Stimulated activated CD8-positive, alpha-beta memory T cell treated with anti-CD3 and anti-CD28 coated beads, Interleukin-7, amount 100 ng/mL, for 48 hours (primary cell): Measurements from ENCODE around the gene NCBP1.

Experiments used
- DNase-seq, 2 donors: peaks; one replicate each; pipeline ENCODE4 v3.0.0-alpha.2; 2020; ENCODE audit warnings: low read depth in 1 of 2; ENCODE audit errors: extremely low read depth in 1 of 2

The NCBP1 gene

DNA sequence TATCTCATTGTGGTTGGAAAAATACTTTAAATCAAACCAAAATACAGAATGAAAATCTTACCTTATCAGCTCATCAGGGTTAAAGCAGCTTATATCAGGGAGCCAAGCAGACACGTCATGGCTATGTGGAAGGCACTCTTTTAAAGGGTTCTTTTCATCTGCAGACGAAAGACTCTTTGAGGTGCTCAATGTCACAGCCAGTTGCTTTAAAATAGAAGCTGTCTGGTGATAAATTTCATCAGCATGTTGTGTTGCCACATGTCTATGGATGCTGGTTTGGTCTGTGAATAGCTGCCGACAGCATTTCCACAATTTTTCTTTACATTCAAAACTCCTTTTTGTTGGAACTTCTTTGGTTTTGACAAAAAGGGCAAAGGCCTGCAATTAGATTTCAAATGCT is 8.0 kb upstream of the NCBP1 start:
- no peak for DNase-seq

DNA sequence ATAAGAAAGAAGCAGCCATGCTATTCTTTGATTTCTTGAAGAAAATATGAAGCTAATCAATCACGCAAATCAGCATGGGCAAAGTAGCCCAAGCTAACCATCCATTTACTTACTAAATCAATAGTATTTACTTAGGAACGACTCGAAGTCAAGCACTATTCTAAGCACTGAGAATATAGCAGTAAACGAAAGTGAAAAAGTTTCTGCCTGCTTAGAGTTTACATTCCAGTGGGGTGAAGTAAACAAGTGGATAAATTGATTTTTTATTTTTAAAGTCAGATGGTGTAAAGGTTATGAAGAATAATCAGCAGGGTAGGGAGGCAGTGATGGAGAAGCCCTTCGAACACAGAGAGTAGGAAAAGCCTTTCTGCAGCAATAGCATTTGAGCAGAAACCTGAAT is 6.0 kb upstream of the NCBP1 start:
- DNase-seq = no peak

DNA sequence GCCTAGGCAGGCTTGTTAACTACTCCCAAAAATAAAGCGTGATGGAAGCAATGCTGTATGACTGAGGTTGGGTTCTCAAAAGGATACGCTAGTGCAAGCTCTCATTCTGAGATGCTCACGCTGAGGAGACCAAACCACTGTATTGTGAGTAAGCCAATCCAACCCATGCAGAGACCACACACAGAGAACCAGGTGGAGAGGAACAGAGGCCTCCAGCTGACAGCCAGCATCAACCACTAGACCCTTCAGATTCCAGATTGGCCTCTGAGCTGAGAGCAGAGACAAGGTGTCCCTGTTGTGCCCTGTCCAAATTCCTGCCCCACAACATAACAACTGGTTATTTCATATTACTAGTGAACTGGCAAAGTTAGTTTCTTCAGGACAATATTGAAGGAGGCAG is 5.0 kb upstream of the NCBP1 start:
- no peak for DNase-seq

DNA sequence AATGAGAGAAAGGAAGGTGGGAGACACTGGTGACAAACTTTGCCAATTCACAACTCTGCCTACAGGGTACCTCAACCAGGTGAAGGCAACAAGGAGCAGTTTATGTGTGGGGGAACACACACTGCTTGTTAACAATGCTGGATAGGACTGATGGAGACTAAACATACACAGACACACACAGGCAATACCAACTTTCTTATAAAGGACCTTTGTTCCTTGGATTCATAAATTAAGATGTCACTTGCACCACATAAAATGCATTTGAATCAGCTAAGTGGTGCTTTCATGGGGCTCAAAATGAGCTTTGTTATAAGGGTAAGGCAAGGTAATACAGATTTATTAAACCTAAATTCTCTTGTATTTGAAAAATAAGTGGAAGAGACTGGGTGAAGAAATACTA is 4.5 kb upstream of the NCBP1 start:
- DNase-seq = no peak

DNA sequence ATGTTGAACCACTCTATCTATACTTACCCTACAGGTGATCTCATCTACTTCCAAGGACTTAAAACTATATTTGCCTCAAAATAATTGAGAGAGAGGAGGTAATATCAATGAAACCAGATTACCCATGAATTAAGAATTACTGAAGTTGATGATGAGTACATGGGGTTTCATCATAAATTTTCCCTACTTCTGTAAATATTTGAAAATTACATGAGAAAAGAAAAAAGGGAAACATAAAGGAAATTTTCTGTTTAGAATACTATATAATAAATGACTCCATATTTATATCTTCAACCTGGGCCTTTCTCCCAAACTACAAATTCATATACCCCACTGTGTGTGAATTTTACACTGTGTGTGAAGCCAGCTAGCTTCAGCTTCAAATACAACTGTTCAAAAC is 3.0 kb upstream of the NCBP1 start:
- DNase-seq = no peak

DNA sequence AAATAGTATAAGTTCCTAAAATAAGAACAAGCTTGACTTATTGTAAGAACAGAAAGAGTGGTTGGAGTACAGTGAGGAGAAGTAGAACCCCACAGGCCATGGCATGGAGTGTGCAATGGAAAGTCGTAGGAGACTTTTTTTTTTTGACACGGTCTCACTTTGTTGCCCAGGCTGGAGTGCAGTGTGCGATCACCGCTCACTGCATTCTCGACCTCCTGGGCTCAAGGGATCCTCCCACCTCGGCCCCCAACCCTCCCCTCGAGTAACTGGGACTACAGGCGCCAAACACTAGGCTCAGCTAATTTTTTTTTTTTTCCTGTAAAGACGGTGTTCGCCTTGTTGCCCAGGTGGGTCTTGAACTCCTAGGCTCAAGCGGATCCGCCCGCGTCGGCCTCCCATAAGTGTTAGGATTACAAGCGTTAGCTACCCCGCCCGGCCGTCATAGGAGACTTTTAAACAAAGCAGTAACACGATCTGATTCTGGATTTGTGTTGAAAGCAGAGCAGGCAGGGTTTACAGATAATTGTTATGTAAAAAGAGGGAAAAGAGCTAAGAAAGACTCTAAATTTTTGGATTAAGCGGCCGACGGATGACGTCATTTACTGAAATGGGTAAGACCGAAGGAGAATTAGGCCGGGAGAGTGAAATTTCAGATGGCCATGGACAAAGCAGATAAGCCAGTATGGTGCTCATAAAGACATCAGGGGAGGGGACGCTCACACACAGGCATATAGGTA is 1.2 kb upstream of the NCBP1 start:
- DNase-seq = peak in 1 of 2 donors; percentile 6

DNA sequence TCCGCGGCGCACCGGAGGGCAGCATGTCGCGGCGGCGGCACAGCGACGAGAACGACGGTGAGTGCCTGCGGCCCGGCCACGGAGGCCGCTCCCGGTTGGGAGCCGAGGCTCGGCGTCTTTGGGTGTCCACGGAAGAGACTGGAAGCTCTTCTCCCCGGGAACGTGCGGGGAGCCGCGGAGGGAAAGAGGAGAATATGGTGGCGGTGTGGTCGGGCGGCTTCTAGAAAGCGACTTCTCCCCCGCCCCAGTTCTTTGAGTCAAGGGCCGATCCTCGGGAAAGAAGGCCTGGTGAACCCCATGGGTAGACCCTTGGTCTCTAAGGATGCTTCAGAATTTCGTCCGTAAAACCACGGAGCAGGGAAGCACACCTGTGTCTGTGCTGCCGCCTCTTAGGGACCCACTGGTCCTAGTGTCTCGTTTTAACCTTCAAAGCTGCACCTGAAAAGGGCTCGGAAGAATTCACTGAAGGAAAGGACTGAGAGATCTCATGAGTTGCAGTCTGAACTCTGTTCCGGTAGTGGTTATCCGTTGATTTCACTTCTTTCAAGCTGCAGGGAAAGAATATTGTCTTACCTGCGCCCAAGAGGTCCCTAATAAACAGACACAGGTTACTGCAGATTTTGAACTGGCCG is 354 bp downstream of the NCBP1 start:
- DNase-seq = no peak

DNA sequence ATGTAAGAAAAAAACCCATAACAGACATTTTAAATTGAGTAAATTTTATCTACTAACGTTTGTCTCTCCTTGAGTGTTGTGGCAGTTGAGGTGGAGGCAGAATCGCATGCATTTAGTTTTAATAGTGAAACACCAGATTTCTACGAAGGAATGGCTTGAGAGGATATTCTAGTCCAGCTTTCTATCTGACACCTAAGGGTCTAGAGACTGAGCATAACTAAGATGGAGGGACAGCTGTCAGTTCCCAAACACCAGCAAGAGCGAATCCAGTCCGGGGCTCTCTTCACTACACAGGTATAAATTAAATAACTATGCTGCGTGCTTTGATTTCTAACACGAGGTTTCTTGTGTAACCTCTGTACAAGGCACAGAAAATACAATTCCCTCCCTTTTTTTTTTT is 1.4 kb downstream of the NCBP1 start:
- no peak for DNase-seq

DNA sequence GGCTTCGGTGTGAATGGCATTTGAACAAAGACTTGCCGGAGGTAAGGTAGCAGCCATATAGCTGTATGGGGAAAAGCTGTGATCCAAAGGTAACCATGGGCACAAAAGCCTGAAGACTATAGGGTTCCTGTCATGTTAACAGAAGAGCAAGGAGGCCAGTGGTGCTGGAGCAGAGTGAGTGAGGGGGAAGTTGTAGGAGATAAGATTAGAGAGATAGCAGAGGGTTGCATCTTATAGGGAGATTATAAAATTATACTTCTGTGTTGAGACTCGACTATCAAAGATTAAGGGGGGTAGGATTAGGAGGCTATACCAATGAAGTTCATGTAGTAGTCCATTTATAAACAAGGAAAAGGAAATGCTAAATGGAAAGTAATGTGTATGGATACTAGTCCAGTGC is 3.3 kb downstream of the NCBP1 start:
- DNase-seq = no peak

DNA sequence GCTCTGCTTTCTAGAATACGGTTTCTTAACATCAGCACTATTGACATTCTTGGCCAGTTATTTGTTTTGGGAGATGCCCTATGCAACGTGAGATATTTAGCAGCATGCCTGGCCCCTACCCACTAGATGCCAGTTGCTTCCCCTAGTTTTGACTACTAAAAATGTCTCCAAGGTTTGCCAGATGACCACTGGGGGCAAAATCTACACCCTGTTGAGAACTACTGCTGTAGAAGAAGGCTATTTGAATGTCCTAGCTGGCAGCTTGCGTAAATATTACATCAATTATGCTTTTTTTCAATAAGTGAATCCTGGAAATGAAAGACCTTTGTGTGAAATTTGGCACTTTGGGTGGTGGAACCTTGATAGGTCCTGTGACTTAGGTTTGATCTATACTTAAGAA is 5.0 kb downstream of the NCBP1 start:
- DNase-seq = no peak

DNA sequence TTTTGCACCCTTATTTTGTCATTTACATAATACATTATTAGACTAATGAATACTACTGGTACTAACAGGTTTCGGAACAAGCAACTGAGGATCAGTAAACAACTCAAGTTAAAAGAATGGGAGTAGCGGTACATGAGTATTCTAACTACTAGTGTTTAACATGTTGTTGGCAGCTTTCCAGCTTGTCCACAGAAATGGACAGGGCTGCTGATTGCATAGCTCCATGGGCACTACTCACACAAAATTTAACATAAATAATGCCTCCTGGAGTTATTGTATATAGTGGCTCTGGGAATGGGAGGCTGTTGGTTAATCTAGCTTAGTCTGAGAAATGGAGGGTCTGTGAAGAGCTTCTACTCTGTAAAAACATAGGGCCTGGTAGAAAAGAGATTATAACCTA is 6.7 kb downstream of the NCBP1 start:
- no peak for DNase-seq

DNA sequence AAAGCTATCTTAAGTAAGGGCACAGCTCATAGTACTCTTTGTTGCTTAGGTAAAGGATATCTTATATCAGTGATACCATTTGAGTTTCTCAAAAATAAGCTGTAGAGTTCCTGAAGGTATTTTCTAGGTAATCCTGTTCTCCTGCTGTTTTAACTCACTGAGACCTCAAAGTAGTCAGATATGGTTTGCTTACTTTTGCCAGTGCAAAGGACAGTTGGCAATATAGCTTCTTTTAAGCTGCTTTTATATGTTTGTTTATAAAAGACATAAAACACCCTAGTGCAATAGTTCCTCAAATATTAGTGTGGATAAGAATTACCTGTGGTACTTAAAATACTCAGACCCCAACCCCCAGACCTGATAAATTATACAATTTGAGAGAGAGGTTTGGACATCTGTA is 12.1 kb downstream of the NCBP1 start:
- no peak for DNase-seq

DNA sequence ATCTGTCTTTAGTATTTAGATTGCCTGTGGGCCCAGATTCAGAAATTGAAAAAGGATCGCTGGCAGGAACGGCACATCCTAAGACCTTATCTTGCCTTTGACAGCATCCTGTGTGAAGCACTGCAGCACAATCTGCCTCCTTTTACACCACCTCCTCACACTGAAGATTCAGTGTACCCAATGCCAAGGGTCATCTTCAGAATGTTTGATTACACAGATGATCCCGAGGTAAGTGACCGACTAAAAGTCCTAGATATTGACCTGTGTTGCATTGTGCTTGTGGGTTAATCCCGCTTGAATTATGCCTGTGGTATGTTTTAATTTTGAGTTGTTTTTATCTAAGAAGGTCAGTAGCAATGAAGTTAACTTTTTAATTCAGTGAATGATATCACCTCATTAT is 14.4 kb downstream of the NCBP1 start:
- DNase-seq = no peak

DNA sequence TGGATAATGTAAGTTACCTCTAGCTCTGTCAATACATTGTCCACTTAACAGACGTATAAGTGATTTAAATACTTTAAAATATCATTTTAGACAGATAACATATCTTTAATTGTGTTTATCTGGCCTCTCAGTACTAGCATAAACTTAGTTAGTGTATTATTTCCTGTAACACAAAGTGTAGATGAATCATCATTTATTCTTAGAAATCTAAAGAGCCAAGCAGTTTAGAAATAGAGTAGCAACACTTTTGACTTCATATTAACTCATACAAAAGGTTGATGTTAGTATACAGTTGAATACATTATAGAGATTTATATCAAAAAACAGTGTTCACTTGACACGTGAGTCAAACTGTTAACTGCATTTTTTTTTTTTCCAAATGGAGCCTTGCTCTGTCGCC is 18.0 kb downstream of the NCBP1 start:
- no peak for DNase-seq

DNA sequence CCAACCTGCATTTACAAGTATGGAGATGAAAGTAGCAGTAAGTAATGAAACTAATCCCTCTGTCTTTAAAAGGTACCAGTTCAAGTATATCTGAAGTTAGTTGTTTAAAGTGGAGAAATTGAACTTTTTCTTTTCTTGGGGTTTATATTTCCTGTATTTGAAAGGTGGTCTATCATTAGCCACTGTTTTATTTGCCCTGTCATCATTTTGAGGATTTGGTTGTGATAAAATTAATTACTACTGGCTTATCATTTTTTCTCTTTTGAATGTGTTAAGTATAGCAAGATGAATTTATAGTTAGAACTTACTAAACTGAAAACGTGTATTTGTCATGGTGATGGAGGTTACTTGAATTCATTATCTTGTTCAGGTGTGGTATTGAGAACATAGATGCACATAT is 25.1 kb downstream of the NCBP1 start:
- DNase-seq = no peak

DNA sequence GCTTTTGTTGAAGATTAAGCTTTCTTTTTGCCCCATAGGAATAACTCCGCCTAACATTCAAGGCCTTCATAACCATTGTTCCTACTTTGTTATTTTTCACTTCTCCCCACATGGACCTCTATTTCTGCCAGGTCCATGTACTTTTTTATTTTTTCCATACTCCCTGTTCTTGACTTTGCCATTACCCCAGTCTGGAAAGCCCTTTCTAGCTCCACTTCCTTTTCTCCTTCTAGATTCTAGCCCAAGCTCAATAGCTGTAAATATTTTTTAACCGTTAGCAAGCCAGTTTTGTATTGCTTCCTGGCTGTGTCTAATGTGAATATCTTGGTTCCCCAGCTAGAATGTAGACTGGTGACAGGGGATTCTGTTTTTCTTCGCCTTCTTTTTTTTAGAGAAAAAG is 26.1 kb downstream of the NCBP1 start:
- no peak for DNase-seq

DNA sequence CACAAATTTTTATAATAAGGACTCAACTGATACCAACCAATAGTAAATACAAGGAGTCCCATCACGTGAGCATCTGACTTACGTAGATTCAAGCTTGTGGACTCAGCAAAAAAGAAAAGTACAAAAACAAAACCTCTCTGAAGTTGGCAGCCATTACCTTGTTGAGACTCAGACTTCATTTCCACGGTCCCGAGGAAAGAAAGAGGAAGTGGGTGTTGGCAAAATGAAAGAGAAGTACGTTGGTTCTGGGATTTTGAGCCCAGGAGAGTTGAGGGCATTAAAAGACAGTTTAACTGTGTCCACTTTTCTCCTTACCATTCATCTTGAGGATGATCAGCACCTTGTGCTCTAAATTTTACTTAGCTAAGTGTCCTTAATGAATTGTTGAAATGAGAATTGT is 26.7 kb downstream of the NCBP1 start:
- DNase-seq = no peak

DNA sequence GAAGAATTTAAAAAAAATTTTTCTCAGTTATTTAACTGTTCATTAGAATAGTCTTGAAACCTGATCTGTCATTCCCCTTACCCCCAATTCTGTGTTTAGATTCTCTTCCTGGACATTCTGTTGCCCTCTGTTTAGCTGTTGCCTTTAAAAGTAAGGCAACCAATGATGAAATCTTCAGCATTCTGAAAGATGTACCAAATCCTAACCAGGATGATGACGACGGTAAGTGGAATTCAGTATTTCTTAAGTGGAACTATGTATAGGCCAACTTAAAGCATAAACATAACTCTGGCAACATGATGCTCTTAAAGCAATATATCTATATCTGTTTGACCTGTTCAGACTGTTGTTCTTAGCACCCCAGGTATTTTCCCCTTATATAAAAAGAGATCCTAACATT is 27.2 kb downstream of the NCBP1 start:
- no peak for DNase-seq

DNA sequence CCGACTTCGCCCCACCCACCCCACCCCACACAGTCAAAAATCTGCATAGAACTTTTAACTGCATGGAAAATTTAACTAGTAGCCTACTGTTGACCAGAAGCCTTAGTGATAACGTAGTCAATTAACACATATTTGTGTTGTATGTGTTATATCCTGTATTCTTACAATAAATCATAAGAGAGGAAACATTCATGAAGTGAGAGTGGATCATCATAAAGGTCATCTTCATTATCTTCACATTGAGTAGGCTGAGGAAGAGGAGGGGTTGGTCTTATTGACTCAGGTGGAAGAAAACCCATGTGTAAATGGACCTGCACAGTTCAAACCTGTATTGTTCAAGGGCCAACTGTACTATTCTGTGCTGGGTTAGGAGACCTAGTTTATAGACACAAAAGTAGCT is 32.1 kb downstream of the NCBP1 start:
- no peak for DNase-seq

DNA sequence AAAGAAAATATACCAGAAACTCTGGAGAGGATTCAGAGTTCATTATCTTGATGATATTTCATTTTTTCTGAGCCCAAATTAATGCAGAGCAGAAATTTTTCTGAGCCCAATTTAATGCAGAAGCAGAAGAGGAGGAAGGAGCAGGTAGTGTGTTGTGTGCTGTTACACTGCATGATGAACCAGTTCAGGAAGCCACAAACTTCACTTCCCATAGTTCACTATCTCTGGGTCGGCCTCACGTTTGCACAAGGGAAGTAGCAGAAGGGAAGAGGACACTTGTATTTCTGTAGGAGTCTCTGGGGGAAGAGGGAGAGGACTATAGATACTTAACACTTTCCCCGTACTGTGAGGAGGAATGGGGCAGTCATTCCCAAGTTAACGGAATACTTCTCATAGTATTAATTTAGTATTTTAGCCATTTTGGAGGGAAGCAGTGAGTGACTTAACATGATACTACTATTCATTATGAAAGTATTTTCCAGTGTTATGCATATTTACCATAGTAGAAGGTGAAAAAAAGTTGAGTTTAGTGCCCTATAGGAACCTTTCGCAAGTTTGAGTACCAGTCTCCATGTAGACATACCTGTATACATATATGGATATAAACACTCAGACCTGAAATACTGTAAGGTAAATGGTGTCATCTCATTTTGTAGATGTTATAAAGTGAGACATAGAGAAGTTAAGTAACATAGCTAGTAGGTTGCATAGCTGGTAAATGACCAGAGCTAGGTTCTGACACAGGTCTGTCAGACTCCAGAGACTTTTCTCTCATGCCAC is 33.5 kb downstream of the NCBP1 start:
- DNase-seq = no peak

DNA sequence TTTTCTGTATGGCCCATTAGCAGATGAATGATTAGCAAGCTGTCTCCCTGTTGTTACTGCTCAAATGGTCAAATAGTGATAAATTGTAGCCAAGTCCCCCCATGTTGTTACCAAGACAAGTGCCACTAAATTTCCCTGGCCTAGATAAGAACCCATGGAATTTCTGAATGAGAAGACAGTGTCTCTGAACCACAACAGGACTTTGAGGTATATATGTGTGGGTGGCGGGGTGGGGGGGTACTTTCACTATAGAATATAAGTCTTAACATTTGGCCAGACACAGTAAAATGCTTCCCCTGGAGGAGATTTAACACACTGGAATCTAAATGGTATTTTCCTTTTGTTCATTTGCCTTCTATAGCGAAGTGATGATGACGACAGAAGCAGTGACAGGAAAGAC is 34.9 kb downstream of the NCBP1 start:
- peak in 1 of 2 donors; percentile 4 for DNase-seq

DNA sequence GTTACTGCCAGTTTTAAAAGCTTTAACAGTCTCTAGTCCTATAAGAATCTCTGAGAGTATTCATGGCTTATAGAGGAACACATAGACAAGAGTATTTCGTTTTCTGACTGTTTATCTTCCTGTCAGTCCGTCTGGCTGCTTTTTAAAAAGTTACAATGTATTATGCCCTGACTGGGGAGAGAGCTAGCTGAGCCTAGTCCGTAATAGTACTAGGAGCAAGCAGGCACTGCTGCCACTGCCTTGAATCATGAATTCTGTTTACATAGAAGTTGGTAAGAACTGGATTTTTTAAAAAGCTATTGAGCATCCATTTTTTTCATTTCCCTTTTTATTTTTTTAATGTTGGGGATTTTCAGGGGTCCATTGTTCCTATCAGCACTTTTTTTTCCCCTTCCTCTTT is 37.0 kb downstream of the NCBP1 start:
- no peak for DNase-seq
